22Rv1 (cell line): ENCODE measurements around the gene DHX15.

Source experiments
- H3K27ac ChIP-seq: fragments of 450-650 bp; 2 replicates; pipeline ENCODE4 v1.5.1; 2017
- CTCF ChIP-seq: fragments of 450-650 bp; IDR thresholded peaks from 2 replicates; pipeline ENCODE4 v1.5.1; 2017; ENCODE audit warnings: mild to moderate bottlenecking
- ZFX ChIP-seq: fragments of 450-650 bp; IDR thresholded peaks from 2 replicates; pipeline ENCODE4 v1.6.1; 2017; ENCODE audit warnings: antibody characterized with exemption, borderline replicate concordance

Gene DHX15

GRCh38 chr4:24584211-24584850, at the start of gene DHX15:
DHX15 (minus strand) TSS chr4:24584554; CDS start chr4:24584393, 161 bp downstream.
- no peak for TF ChIP-seq CTCF
- no peak for TF ChIP-seq ZFX

GRCh38 chr4:24632011-24632410, 47.7 kb upstream of the DHX15 start:
- H3K27ac ChIP-seq = no peak overlapping the region
- TF ChIP-seq CTCF (no peak), ZFX (no peak)

More at GRCh38 chr4:24584211-24584850, at the start of gene DHX15:
- peak within 1 kb of the TSS; percentile 93 for H3K27ac ChIP-seq

- H3K27ac ChIP-seq = no peak overlapping the region
- TF ChIP-seq ZFX (no peak), CTCF (no peak)
Observed at GRCh38 chr4:24630937-24631336, 46.6 kb upstream of the DHX15 start.

GRCh38 chr4:24625091-24625490, 40.7 kb upstream of the DHX15 start:
- TF ChIP-seq CTCF = no peak
- TF ChIP-seq ZFX = no peak
- H3K27ac ChIP-seq = no peak overlapping the region

- TF ChIP-seq ZFX (no peak), CTCF (no peak)
- no peak overlapping the region for H3K27ac ChIP-seq
Observed at GRCh38 chr4:24624381-24624780, 40.0 kb upstream of the DHX15 start.

GRCh38 chr4:24622146-24622834, 37.9 kb upstream of the DHX15 start:
- TF ChIP-seq ZFX (no peak), CTCF (no peak)
- H3K27ac ChIP-seq = no peak overlapping the region

GRCh38 chr4:24615977-24616376, 31.6 kb upstream of the DHX15 start:
- TF ChIP-seq CTCF (no peak), ZFX (no peak)
- no peak overlapping the region for H3K27ac ChIP-seq
